Posterior cingulate gyrus (tissue), 11 donors: ENCODE measurements around the gene SNTB2.

ENCODE experiments used
- DNase-seq, 10 donors: peaks; one replicate each; pipeline versions ENCODE4 v3.0.0 to v3.0.0-alpha.2; 2020 to 2021; ENCODE audit warnings: mixed read lengths in 3 of 10
- intact Hi-C: fragments of 100-400 bp; cut with DNase I; formaldehyde crosslinking; loops from one replicate; pipeline ENCODE4 v1.15.1; 2023

Gene SNTB2

GRCh38 chr16:69315486-69316311, 128.7 kb downstream of the SNTB2 start:
- DNase-seq = peak in 2 of 10 donors; percentile 63 to 80
- intact Hi-C loops = no loop called here

DNA sequence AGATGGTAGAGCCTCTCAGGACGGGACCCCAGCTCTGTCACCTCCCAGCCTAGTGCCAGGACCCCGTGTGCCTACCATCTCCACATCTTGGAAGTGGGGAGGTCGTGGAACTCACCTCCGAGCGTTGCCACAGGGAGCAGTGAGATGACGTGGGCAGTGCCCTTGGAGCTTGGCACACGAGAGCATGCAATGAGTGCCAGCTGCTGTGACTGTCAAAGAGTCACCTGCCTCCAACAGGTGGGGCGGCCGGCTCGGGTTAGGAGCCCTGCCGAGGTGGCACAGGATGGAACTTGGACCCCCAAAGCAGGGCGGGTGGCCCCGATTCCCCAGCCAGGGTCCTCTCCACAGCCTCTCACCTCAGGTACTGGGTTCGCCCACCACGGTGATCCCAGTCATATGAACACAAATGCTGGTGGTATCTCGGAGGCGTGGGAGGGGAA, 129.7 kb downstream of the SNTB2 start:
- intact Hi-C loops = no loop called here
- DNase-seq = peak in 1 of 10 donors; percentile 73

DNA sequence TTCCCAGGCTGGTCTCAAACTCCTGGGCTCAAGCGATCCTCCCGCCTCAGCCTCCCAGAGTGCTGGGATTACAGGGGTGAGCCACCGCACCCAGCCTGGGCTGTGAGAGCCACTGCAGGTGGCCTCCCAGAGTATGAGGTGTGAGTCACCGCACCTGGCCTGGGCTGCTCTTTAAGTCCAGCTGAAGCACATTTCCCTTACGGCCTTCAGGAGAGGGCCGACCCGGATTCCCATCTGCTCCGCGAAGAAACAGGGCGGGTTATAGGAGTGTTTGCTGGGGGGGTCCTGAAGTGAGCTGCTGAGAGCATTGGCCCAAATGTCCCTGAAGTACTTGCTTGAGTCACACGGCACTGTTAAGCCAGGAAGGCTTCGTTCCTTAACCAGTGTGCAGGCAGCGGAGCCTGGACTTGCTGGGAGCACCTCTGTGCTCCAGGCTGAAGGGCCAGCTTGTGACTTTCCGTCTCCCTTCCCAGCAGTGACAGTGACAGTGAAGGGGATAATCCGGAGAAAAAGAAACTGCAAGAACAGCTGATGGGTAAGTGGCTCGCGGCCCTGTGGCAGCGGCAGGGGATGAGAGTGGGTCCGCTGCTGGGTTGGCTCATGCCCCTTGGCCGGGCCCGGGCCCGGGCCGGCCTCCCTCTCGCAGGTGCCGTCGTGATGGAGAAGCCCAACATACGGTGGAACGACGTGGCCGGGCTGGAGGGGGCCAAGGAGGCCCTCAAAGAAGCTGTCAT, 131.4 kb downstream of the SNTB2 start:
- peak in 1 of 10 donors; percentile 53 for DNase-seq
- intact Hi-C loops = no loop called here

GRCh38 chr16:69318911-69319289, 131.9 kb downstream of the SNTB2 start:
- intact Hi-C loops = no loop called here
- peak in 1 of 10 donors; percentile 17 for DNase-seq

GRCh38 chr16:69319381-69319780, 132.4 kb downstream of the SNTB2 start:
- intact Hi-C loops = no loop called here
- peak in 1 of 10 donors; percentile 17 for DNase-seq

DNA sequence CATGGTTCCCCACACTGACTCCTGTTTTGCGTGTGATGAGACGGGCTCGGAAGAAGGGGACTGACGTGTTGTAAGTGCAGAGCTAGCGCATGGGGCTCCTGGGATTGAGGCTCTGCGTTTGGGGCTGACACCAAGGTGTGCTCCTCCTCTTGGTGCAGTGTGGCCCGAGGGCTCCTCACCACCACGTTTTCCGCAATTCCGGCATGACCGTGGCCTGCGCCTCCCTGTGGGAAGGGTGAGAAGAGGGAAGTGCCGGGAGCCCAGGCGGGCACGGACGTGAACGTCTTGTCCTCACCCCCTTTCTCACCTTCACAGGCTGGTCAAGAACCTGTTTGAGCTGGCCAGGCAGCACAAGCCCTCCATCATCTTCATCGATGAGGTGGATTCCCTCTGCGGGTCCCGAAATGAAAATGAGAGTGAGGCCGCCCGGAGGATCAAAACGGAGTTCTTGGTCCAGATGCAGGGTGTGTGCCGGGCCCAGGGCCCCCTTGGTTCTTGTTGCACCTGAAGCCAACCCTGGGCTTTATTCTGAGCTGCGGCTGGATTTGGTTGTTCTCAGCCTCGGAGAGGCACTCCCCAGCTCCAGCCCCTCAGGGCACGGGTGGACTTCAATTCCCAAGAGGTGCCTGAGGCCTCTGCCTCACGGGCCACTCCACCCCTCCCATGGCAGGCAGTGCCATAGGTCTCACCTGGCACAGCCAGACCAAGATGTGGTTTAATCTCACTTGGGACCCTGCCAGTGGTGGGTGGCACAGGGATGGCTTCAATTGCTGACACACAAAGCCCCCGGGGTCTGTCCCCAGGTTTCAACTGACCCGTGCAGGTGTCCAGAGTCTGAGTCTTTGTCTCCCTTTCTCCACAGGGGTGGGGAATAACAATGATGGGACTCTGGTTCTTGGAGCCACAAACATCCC, 133.1 kb downstream of the SNTB2 start:
- DNase-seq = peak in 2 of 10 donors; percentile 74 to 75
- intact Hi-C loops = no loop called here

DNA sequence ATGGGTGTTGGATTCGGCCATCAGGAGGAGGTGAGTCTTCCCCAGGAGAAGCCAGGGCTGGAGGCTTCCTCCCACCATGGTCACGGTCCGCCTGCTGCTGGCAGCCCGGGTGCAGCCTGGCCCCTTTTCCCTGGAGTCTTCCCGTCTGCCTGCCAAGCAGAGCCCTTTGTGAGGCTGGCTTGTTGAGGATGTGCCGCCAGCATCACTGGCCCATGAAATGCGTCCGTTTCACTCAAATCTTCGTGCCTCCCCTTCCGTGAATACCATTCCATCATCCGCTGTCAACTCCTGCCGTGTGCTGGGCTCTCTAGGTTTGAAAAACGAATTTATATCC, 133.7 kb downstream of the SNTB2 start:
- DNase-seq = peak in 1 of 10 donors; percentile 77
- intact Hi-C loops = no loop called here

DNA sequence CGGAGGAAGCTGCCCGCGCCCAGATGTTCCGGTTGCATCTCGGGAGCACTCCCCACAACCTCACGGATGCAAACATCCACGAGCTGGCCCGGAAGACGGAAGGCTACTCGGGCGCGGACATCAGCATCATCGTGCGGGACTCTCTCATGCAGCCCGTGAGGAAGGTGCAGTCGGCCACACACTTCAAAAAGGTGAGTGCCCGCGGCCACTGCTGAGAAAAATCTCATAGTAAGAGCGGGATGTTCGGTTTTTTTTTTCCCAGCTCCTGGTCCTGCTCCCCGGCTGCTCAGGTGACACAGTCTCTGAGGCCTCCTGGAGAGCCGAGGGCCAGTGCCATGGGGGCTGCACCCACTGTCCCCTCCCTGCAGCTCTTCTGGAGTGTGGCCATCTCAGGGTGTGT, 134.1 kb downstream of the SNTB2 start:
- DNase-seq = peak in 1 of 10 donors; percentile 64
- intact Hi-C loops = no loop called here

- DNase-seq = peak in 1 of 10 donors; percentile 39
- intact Hi-C loops = no loop called here
Observed at GRCh38 chr16:69322343-69322742, 135.4 kb downstream of the SNTB2 start.

DNA sequence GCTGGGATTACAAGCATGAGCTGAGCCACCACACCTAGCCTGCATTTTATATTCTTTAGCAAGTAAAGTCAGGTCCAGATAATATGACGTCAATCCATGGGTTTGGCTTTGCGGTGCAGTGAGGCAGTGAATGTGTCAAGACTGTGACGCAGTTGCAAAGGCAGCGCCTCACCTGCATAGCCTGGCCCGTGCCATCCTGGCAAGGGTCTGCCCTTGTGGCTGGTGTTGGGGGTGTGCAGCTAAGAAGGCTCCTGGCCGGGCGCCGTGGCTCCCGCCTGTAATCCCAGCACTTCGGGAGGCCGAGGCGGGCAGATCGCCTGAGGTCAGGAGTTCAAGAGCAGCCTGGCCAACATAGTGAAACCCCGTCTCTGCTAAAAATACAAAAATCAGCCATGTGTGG, 136.5 kb downstream of the SNTB2 start:
- DNase-seq = peak in 2 of 10 donors; percentile 78
- intact Hi-C loops = no loop called here

GRCh38 chr16:69324013-69324531, 137.1 kb downstream of the SNTB2 start:
- peak in 5 of 10 donors; percentile 32 to 93 (median 53) for DNase-seq
- intact Hi-C loops = no loop called here

DNA sequence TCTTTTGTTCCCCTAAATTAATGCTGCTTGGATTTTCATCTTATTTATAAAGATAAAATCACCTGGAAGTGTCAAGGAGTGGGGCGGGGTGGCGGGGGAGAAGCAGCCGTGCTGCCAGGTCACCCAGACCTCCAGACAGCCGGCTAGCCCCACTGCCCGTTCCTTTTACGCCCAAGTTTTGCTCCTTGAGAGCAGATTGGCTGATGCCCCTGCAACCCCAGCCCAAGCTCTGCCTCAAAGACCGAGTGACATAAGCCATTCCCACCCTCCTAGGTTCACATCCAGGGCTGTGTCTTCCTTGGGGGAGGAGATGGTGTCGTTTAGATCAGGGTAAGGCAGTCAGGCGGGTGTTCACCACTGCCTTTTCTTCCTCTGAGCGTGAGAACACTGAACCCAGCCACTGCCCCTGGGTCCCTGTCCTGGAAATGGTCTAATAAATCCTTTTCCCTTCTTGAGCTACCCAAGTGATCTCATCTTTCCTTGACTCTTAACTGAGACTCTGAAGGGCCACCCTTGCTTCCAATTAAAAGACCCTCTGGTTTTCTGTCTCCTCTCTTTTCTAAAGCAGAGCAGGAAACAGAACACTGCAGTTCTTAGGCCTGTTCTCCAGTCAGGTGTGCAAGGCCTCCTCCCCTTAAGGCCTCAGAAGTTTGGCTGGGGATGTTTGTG, 137.8 kb downstream of the SNTB2 start:
- intact Hi-C loops = no loop called here
- DNase-seq = peak in 1 of 10 donors; percentile 30

DNA sequence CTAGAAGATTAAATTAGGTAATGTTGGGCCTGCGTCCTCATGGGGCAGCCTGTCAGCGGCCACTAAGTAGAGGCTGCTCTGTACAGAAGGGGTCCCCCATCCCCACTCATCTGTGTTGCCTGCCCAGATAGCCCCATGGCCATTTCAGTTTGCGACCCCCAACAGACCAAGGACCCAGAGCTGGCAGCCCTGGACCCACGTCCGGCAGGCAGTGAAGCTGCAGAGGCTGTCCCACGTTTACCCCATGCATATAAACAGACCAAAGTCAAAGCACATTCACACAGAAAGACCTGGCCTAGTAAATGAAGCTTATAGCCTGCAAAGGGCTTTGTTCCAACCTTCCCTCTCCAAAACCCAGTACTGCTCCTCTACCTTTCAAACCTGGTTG, 138.8 kb downstream of the SNTB2 start:
- intact Hi-C loops = no loop called here
- DNase-seq = peak in 1 of 10 donors; percentile 73

- intact Hi-C loops = no loop called here
- no peak for DNase-seq
Observed at GRCh38 chr16:69326172-69326873, 139.4 kb downstream of the SNTB2 start.

GRCh38 chr16:69327585-69328310, 140.8 kb downstream of the SNTB2 start:
- intact Hi-C loops = no loop called here
- DNase-seq = peak in 1 of 10 donors; percentile 35

DNA sequence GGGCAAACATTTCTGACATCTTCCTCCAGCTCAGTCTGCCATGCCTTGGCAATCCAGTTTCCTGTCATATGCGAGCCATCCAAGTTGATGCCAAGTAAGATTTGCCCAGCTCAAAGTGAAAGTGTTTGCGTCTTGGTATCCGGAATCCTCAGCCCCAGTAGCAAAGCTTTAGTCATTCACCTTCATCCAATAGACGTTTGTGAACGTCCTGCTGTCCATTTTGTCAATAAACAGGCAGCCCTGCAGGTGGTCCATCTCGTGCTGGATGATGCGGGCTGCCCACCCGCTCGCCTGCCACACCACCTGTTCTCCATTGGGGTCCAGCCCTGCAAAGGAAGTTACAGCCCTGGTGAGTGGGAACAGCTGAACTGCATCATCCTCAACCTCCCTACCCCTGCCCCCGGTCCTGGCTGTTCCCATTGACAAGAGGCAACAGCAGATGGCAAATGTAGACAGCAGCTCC, 141.9 kb downstream of the SNTB2 start:
- peak in 2 of 10 donors; percentile 15 to 52 for DNase-seq
- intact Hi-C loops = no loop called here

DNA sequence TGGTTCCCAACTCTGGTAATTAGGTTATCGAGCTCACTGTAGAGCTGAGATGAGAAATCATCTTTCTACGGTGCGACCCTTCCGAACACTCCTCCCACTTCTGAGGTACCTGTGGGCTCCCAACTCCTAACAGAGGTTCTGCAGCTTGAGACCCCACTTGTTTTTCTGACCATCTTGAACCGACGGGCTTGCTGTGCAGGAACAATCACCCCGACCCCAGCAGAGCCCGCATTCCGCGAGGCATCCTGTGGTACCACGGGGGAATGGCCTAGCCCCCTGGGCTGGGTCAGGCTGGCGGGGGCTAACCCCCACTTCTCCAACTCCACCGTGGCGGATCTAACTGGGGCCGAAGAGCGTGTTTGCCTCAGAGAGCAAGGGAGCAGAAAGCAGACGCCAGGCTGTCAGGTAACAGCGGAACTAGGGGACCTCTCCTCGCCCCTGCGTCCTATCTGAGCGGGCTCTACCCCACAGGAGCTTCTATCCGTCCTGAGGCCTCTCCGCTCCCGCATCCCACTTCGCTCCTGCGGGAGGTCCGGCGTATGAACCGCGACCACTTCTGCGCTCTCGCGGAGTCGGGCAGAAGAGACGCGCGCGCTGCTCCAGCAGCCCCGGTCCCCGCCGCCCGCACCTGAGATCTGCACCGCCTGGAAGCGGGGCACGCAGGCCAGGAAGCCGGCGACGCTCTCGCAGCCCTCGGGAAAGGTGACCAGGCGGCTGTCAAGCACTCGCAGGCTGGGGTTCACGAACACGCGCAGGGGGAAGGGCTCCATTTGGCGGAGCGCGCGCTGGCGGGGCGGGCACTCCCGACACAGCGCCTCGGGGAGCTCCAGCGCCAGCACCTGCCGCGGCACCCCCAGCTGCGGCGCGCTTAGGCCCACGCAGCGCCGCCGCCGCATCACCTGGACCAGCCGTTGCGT, 142.7 kb downstream of the SNTB2 start:
- intact Hi-C loops = loop anchor here (1.0 kb wide), 1 partner anchor 10 kb away; the partner anchor contains the start of genes COG8 and NIP7

More for the DNA sequence above, 142.7 kb downstream of the SNTB2 start:
- peak in 6 of 10 donors; percentile 14 to 91 (median 52) for DNase-seq
